ENCODE measurements around the gene CST6. TPM values are rescaled to one million over a fixed set of nuclear protein-coding genes. Genes with fewer than 3 reads are reported as not detected.

CST6 gene
- total RNA-seq, 6 experiments from 2014 or later: 0.33 to 0.83 TPM; not detected in 4

- no peaks in the 10 kb centered on the region for H3K9me3 Mint-ChIP-seq
- H3K27me3 Mint-ChIP-seq (ENCODE audit: insufficient read depth): peaks cover 2% of the 10 kb centered on the region
- no peaks in the 10 kb centered on the region for H3K4me1 Mint-ChIP-seq (ENCODE audit: low read depth)
- H3K27ac Mint-ChIP-seq: no peak overlapping the region; the same call in 1 of the 2 replicates
- no peak overlapping the region for H3K4me3 Mint-ChIP-seq
- no peak for TF ChIP-seq CTCF (IDR thresholded peaks at IDR 0.05)
- no peak for DNase-seq
- H3K36me3 Mint-ChIP-seq (ENCODE audit: low read depth): peaks cover 13% of the 10 kb centered on the region
These were observed 28.8 kb upstream of the CST6 start for GRCh38 chr11:65982824-65983588.

DNA sequence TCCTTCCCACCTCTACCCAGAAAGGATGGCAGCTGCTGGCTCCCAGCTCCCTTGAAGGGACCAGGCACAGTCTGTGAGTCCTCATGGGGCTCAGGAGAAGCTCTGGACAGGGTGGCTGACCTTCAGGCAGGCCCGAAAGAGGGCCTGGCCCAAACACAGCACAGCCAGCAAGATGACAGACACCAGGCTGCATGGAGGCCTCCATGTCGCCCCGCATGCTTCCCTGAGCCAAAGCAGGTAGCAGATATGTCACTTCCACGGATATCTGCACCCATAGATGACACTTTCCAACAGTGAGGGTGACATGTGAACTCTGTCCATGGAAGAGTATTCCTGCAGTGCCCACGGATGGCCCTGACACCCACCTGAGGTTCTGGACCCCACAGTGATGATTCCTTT is 28.2 kb upstream of the CST6 start:
- peaks cover 13% of the 10 kb centered on the region for H3K36me3 Mint-ChIP-seq (ENCODE audit: low read depth)
- no peak overlapping the region for H3K4me3 Mint-ChIP-seq
- no peaks in the 10 kb centered on the region for H3K9me3 Mint-ChIP-seq
- TF ChIP-seq CTCF (IDR thresholded peaks at IDR 0.05): no peak
- no peak for DNase-seq
- H3K27ac Mint-ChIP-seq: no peak overlapping the region
- peaks cover under 1% of the 10 kb centered on the region for H3K4me1 Mint-ChIP-seq (ENCODE audit: low read depth)
- peaks cover 2% of the 10 kb centered on the region for H3K27me3 Mint-ChIP-seq (ENCODE audit: insufficient read depth)

DNA sequence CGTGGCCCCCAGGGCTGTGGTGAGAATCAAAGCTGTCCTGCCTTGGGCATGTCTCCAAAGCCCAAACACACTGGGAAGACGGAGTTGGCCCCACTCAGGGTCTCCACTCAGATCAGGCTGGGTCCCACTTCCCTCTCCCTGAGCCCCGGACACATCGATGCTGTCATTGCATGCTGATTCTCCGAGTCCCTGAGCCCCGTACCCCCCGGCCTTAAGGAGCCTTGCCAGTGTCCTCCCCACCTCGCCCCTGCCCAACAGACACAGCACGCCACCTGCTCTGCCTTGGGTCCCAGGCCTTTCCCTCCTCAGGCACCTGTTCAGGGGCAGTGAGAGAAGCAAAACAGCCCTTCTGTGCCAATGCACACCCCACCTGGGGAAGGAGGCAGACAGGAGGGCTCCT is 24.5 kb upstream of the CST6 start:
- no peaks in the 10 kb centered on the region for H3K36me3 Mint-ChIP-seq (ENCODE audit: low read depth)
- TF ChIP-seq CTCF (IDR thresholded peaks at IDR 0.05): no peak
- H3K27me3 Mint-ChIP-seq (ENCODE audit: insufficient read depth): no peaks in the 10 kb centered on the region; the same call in none of the 2 replicates
- H3K27ac Mint-ChIP-seq: no peak overlapping the region
- H3K4me3 Mint-ChIP-seq: no peak overlapping the region
- peaks cover 8% of the 10 kb centered on the region for H3K4me1 Mint-ChIP-seq (ENCODE audit: low read depth)
- no peaks in the 10 kb centered on the region for H3K9me3 Mint-ChIP-seq
- no peak for DNase-seq

DNA sequence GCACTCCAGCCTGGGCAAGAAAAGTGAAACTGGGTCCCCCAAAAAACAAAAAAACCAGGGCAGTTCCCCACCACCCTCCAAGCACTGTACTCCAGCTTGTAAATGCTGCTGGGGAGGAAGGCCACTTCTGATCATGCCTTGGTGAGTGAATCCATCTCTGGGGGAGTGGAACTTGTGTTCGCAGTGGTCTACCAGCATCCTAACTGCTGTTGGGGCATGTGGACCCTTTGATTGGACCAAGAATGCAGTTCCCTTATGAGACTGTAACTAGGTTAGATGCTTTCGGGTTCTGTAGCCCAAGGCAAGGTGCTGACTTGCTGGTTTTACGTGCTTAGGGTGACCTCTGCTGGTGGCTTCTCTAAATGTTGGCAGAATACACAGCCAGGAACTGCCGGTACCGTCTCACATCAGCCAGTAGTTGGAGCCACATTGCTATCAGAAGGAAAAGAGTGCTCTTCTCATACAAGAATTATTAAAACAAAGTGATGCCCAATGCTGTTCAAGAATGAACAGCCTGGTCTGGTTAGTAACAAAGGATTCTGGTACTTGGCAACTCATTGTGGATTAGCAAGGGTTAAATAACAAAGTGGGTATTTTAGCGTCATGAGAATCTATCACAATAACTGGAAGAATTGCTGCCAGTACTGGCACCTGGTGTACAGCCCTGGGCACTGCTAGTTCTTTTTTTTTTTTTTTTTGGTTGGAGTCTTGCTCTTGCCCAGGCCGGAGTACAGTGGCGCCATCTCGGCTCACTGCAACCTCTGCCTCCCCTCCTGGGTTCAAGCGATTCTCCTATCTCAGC is 22.8 kb upstream of the CST6 start:
- peak; percentile 96 for TF ChIP-seq CTCF (IDR thresholded peaks at IDR 0.05)
- no peaks in the 10 kb centered on the region for H3K36me3 Mint-ChIP-seq (ENCODE audit: low read depth)
- H3K27me3 Mint-ChIP-seq (ENCODE audit: insufficient read depth): no peaks in the 10 kb centered on the region; the same call in 1 of the 2 replicates
- peaks cover 8% of the 10 kb centered on the region for H3K4me1 Mint-ChIP-seq (ENCODE audit: low read depth)
- H3K27ac Mint-ChIP-seq: peak overlapping the region; percentile 71
- no peaks in the 10 kb centered on the region for H3K9me3 Mint-ChIP-seq
- DNase-seq: peak; percentile 93
- H3K4me3 Mint-ChIP-seq: no peak overlapping the region

- DNase-seq: no peak
These were observed 19.8 kb upstream of the CST6 start for GRCh38 chr11:65992056-65992455.

More at GRCh38 chr11:65992056-65992455, 19.8 kb upstream of the CST6 start:
- no peaks in the 10 kb centered on the region for H3K36me3 Mint-ChIP-seq (ENCODE audit: low read depth)
- no peak overlapping the region for H3K27ac Mint-ChIP-seq
- H3K4me1 Mint-ChIP-seq (ENCODE audit: low read depth): peaks cover 8% of the 10 kb centered on the region
- no peaks in the 10 kb centered on the region for H3K9me3 Mint-ChIP-seq
- no peak overlapping the region for H3K4me3 Mint-ChIP-seq
- no peaks in the 10 kb centered on the region; the same call in 1 of the 2 replicates for H3K27me3 Mint-ChIP-seq (ENCODE audit: insufficient read depth)
- TF ChIP-seq CTCF (IDR thresholded peaks at IDR 0.05): no peak

All from HFFc6 (cell line).